PC-3 (cell line): Measurements from ENCODE around the gene RCSD1.

Experiments used
- EZH2 ChIP-seq: fragments of 300-600 bp; sonication (generic); IDR thresholded peaks from one replicate; pipeline ENCODE4 v1.6.1; 2017; ENCODE audit warnings: antibody characterized with exemption, mild to moderate bottlenecking, low read length; ENCODE audit not compliant: unreplicated experiment
- EZH2phosphoT487 ChIP-seq: fragments of 300-600 bp; sonication (generic); IDR thresholded peaks from 2 replicates; pipeline ENCODE4 v1.6.1; 2018; ENCODE audit warnings: mild to moderate bottlenecking, antibody characterized with exemption, low read length, borderline replicate concordance
- TF ChIP-seq, protein P1 (sequence below): fragments of 300-600 bp; sonication (generic); conservative IDR thresholded peaks from 2 replicates; pipeline ENCODE4 v1.5.1; 2017; ENCODE audit warnings: antibody characterized with exemption, low read depth, mild to moderate bottlenecking, low read length

DNA sequence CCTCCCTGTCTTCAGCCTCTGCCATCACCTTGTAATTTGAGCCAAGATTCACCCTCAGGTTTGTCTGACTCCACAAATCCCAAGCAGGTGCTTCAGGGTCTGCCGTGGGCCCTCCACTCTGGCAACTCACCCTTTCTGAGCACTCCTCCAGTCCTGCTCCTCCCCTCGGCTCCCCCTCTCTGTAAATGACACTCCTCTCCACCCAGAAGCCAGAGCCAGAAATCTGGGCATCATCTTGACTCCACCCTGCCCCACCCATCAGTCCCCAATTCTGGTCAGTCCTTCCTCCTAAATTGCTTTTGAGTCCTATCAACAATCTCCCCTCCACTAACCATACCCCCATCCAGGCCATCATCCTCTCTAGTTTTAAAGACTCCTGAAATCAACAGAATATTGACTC is 40.5 kb downstream of the RCSD1 start:
- TF ChIP-seq, protein P1, sequence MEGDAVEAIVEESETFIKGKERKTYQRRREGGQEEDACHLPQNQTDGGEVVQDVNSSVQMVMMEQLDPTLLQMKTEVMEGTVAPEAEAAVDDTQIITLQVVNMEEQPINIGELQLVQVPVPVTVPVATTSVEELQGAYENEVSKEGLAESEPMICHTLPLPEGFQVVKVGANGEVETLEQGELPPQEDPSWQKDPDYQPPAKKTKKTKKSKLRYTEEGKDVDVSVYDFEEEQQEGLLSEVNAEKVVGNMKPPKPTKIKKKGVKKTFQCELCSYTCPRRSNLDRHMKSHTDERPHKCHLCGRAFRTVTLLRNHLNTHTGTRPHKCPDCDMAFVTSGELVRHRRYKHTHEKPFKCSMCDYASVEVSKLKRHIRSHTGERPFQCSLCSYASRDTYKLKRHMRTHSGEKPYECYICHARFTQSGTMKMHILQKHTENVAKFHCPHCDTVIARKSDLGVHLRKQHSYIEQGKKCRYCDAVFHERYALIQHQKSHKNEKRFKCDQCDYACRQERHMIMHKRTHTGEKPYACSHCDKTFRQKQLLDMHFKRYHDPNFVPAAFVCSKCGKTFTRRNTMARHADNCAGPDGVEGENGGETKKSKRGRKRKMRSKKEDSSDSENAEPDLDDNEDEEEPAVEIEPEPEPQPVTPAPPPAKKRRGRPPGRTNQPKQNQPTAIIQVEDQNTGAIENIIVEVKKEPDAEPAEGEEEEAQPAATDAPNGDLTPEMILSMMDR, result no peak
- no peak for TF ChIP-seq EZH2
- TF ChIP-seq EZH2phosphoT487, result no peak
